K562 (cell line): ENCODE measurements around the gene ZNF672. TPM values are rescaled to one million over a fixed set of nuclear protein-coding genes. Genes with fewer than 3 reads are reported as not detected.

Experiments
- CBX3 ChIP-seq, 2 experiments: IDR thresholded peaks; 1 replicate in 1 of 2; 2 replicates in 1 of 2; pipeline ENCODE4 v1.6.1; 2012; ENCODE audit warnings: inconsistent platforms in 2 of 2, low read length in 2 of 2, borderline replicate concordance in 1 of 2, control low read depth in 1 of 2
- GTF2E2 ChIP-seq: fragments of 200-800 bp; sonication (Bioruptor generic); IDR thresholded peaks from 2 replicates; pipeline ENCODE4 v1.6.1; 2016; ENCODE audit warnings: missing genetic modification characterization, missing compliant biosample characterization
- GTF2F1 ChIP-seq: IDR thresholded peaks from 2 replicates; pipeline ENCODE4 v1.6.1; 2011; ENCODE audit warnings: low read depth, low read length, improper control_type of control experiment
- IRF1 ChIP-seq: sonication (generic); formaldehyde crosslinking; IDR thresholded peaks from 2 replicates; pipeline ENCODE4 v1.8.0; 2022; ENCODE audit warnings: missing genetic modification reagents, mild to moderate bottlenecking, borderline replicate concordance
- MAX ChIP-seq: sonication (generic); formaldehyde crosslinking; IDR thresholded peaks from 2 replicates; pipeline ENCODE4 v1.9.0; 2022; ENCODE audit warnings: mild to moderate bottlenecking, missing genetic modification reagents
- NCOA4 ChIP-seq: fragments of 450-650 bp; IDR thresholded peaks from 2 replicates; pipeline ENCODE4 v1.6.1; 2018; ENCODE audit warnings: mild to moderate bottlenecking; ENCODE audit not compliant: partially characterized antibody
- PHB ChIP-seq: fragments of 250-450 bp; sonication (Bioruptor Pico); IDR thresholded peaks from 2 replicates; pipeline ENCODE4 v1.5.0; 2021
- PHF8 ChIP-seq: fragments of 200-600 bp; sonication (generic); IDR thresholded peaks from 2 replicates; pipeline ENCODE4 v1.6.1; 2012; ENCODE audit warnings: mixed run types, mild to moderate bottlenecking, inconsistent platforms, low read length, moderate library complexity, borderline replicate concordance
- RBM39 ChIP-seq: fragments of 200-400 bp; formaldehyde crosslinking; optimal IDR thresholded peaks from 2 replicates; pipeline ENCODE3; 2018; ENCODE audit warnings: low read depth, low read length
- STAT5B ChIP-seq: fragments of 250-450 bp; sonication (Bioruptor Pico); IDR thresholded peaks from 2 replicates; pipeline ENCODE4 v1.8.0; 2021; ENCODE audit warnings: mild to moderate bottlenecking, inconsistent platforms
- TFAP4 ChIP-seq: sonication (generic); formaldehyde crosslinking; IDR thresholded peaks from 2 replicates; pipeline ENCODE4 v1.8.0; 2022; ENCODE audit warnings: missing genetic modification reagents, mild to moderate bottlenecking, moderate library complexity, borderline replicate concordance
- ZBTB12 ChIP-seq: fragments of 250-450 bp; sonication (Bioruptor Pico); IDR thresholded peaks from 2 replicates; pipeline ENCODE4 v1.4.0; 2020
- ZEB2 ChIP-seq: fragments of 450-650 bp; IDR thresholded peaks from 2 replicates; pipeline ENCODE4 v1.6.1; 2016
- ZNF133 ChIP-seq: fragments of 250-450 bp; sonication (Bioruptor Pico); IDR thresholded peaks from 2 replicates; pipeline ENCODE4 v1.4.0; 2020; ENCODE audit warnings: mild to moderate bottlenecking
- ZNF282 ChIP-seq: sonication (generic); formaldehyde crosslinking; IDR thresholded peaks from 2 replicates; pipeline ENCODE4 v1.8.1; 2023; ENCODE audit warnings: missing genetic modification reagents
- ZNF764 ChIP-seq: fragments of 250-450 bp; sonication (Bioruptor Pico); IDR thresholded peaks from 2 replicates; pipeline ENCODE4 v1.4.0; 2020; ENCODE audit warnings: low read depth, mild to moderate bottlenecking, moderate library complexity
- ZSCAN32 ChIP-seq: fragments of 450-650 bp; formaldehyde crosslinking; IDR thresholded peaks from 2 replicates; pipeline ENCODE4 v1.4.0; 2020; ENCODE audit warnings: mild to moderate bottlenecking, moderate library complexity
- polyA plus RNA-seq, 8 experiments: library from polyadenylated mRNA; depleted of rRNA in 4 of 8; stranded (reverse) in 5 of 8; unstranded in 3 of 8; fragments of >200 nt; fragmentation: Nextera tagmentation in 2 of 8; fragmentation: Illumina TruSeq in 1 of 8; extraction: Ambion mirVana in 2 of 8; extraction: Trizol in 1 of 8; gene quantifications; 2 replicates each; pipeline versions ENCODE4 v1.2.1 to v1.2.3, GENCODE V29; 2011 to 2014; ENCODE audit warnings: inconsistent platforms in 1 of 8, missing spikeins in 1 of 8
- total RNA-seq, 7 experiments: library from RNA; depleted of rRNA in 6 of 7; stranded (reverse); fragments of >200 nt in 6 of 7; fragmentation: Illumina TruSeq in 2 of 7; extraction: Trizol in 2 of 7; gene quantifications; 2 replicates each; pipeline versions ENCODE4 v1.2.1 to v1.2.3, GENCODE V29; 2011 to 2021; ENCODE audit warnings: low replicate concordance in 1 of 7
- TF ChIP-seq, protein P1 (sequence below): sonication (generic); formaldehyde crosslinking; IDR thresholded peaks from 2 replicates; pipeline ENCODE4 v1.8.0; 2022; ENCODE audit warnings: mild to moderate bottlenecking, missing genetic modification reagents
- TF ChIP-seq, protein P2 (sequence below): fragments of 200-800 bp; sonication (Bioruptor generic); IDR thresholded peaks from 2 replicates; pipeline ENCODE4 v1.6.1; 2017; ENCODE audit warnings: missing genetic modification characterization, missing compliant biosample characterization
- TF ChIP-seq, protein P3 (sequence below): fragments of 450-650 bp; formaldehyde crosslinking; IDR thresholded peaks from 2 replicates; pipeline ENCODE4 v1.4.0; 2022; ENCODE audit warnings: missing genetic modification characterization
- TF ChIP-seq, protein P4 (sequence below): fragments of 450-650 bp; IDR thresholded peaks from 2 replicates; pipeline ENCODE4 v1.6.1; 2016; ENCODE audit warnings: low read depth, mild to moderate bottlenecking, moderate library complexity

ZNF672 gene
- total and polyA plus RNA-seq, 9 of the 15 experiments (the other 6 are each of a cell fraction or from before 2014, with no cell fraction given), result 1.9 to 57.9 (median 24.1) TPM

GRCh38 chr1:248873993-248874533 lies 36.0 kb downstream of the ZNF672 start (continued):
- TF ChIP-seq, protein P1, sequence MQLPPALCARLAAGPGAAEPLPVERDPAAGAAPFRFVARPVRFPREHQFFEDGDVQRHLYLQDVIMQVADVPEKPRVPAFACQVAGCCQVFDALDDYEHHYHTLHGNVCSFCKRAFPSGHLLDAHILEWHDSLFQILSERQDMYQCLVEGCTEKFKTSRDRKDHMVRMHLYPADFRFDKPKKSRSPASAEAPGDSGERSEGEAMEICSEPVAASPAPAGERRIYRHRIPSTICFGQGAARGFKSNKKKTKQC, result peak; percentile 44; the same call in 1 of the 2 replicates
- TF ChIP-seq, protein P2, sequence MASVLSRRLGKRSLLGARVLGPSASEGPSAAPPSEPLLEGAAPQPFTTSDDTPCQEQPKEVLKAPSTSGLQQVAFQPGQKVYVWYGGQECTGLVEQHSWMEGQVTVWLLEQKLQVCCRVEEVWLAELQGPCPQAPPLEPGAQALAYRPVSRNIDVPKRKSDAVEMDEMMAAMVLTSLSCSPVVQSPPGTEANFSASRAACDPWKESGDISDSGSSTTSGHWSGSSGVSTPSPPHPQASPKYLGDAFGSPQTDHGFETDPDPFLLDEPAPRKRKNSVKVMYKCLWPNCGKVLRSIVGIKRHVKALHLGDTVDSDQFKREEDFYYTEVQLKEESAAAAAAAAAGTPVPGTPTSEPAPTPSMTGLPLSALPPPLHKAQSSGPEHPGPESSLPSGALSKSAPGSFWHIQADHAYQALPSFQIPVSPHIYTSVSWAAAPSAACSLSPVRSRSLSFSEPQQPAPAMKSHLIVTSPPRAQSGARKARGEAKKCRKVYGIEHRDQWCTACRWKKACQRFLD (CRISPR knock-in tag), result no peak
- TF ChIP-seq IRF1 (no peak), GTF2E2 (tag) (no peak), ZNF282 (CRISPR knock-in tag) (no peak), ZNF764 (peak; percentile 75), TFAP4 (no peak), MAX (CRISPR knock-in tag) (no peak), STAT5B (no peak), ZNF133 (CRISPR knock-in tag) (no peak), GTF2F1 (no peak; the same call in 1 of the 2 replicates), PHF8 (no peak), RBM39 (no peak), NCOA4 (no peak), PHB (CRISPR knock-in tag) (no peak), CBX3 (IDR thresholded peaks at IDR 0.05; ENCODE audit: borderline replicate concordance in 1 of 2, low read length in 2 of 2) (peak in 1 of 2 experiments; percentile 62; a peak in 2 of 3 replicates), ZSCAN32 (CRISPR knock-in tag) (no peak), ZEB2 (peak; percentile 68), ZBTB12 (CRISPR knock-in tag) (peak; percentile 79)
- TF ChIP-seq, protein P3, sequence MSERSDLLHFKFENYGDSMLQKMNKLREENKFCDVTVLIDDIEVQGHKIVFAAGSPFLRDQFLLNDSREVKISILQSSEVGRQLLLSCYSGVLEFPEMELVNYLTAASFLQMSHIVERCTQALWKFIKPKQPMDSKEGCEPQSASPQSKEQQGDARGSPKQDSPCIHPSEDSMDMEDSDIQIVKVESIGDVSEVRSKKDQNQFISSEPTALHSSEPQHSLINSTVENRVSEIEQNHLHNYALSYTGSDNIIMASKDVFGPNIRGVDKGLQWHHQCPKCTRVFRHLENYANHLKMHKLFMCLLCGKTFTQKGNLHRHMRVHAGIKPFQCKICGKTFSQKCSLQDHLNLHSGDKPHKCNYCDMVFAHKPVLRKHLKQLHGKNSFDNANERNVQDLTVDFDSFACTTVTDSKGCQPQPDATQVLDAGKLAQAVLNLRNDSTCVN (CRISPR knock-in tag), result no peak
- TF ChIP-seq, protein P4, sequence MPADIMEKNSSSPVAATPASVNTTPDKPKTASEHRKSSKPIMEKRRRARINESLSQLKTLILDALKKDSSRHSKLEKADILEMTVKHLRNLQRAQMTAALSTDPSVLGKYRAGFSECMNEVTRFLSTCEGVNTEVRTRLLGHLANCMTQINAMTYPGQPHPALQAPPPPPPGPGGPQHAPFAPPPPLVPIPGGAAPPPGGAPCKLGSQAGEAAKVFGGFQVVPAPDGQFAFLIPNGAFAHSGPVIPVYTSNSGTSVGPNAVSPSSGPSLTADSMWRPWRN, result peak; percentile 19; the same call in 1 of the 2 replicates
